MCF 10A (cell line): ENCODE results near the gene EFNA3. TPM values are rescaled to one million over a fixed set of nuclear protein-coding genes. Genes with fewer than 3 reads are reported as not detected.

Experiments
- BruUV-seq: library from RNA; stranded (reverse); fragments of 400-500 nt; replicated peaks from 2 replicates; lab custom pipeline; 2021; lab: Mats Ljungman, UMichigan
- CTCF ChIA-PET: fragments of 300-600 bp; sonication (Branson Sonifier 250); formaldehyde crosslinking; extraction: SDS; loops from one replicate; lab custom pipeline; 2021; ENCODE audit warnings: antibody characterized with exemption, inconsistent platforms; lab: Yijun Ruan, JAX
- POLR2A ChIA-PET: fragments of 300-600, 350-650 bp; sonication (Branson Sonifier 250); formaldehyde crosslinking; extraction: SDS; loops from one replicate; lab custom pipeline; 2020; ENCODE audit warnings: antibody characterized with exemption, inconsistent platforms; lab: Yijun Ruan, JAX
- DNase-seq: peaks from one replicate; pipeline ENCODE4 v3.0.0-alpha.2; 2018; ENCODE audit not compliant: unreplicated experiment
- H3K27ac Mint-ChIP-seq: one replicate; pipeline ENCODE4 v1.8.0; 2022; ENCODE audit warnings: mild to moderate bottlenecking, low read depth, mixed read lengths; ENCODE audit not compliant: unreplicated experiment
- H3K27me3 Mint-ChIP-seq: one replicate; pipeline ENCODE4 v1.8.0; 2022; ENCODE audit warnings: mixed read lengths; ENCODE audit not compliant: insufficient read depth, unreplicated experiment
- H3K36me3 Mint-ChIP-seq: one replicate; pipeline ENCODE4 v1.8.0; 2022; ENCODE audit warnings: mild to moderate bottlenecking, moderate library complexity, mixed read lengths; ENCODE audit not compliant: insufficient read depth, unreplicated experiment
- H3K4me1 Mint-ChIP-seq: one replicate; pipeline ENCODE4 v1.8.0; 2022; ENCODE audit warnings: mixed read lengths; ENCODE audit not compliant: insufficient read depth, unreplicated experiment
- H3K4me3 Mint-ChIP-seq: one replicate; pipeline ENCODE4 v1.8.0; 2022; ENCODE audit warnings: mild to moderate bottlenecking, moderate library complexity, mixed read lengths; ENCODE audit not compliant: unreplicated experiment
- H3K9me3 Mint-ChIP-seq: one replicate; pipeline ENCODE4 v1.8.0; 2022; ENCODE audit warnings: mixed read lengths; ENCODE audit not compliant: unreplicated experiment
- intact Hi-C: fragments of 100-400 bp; cut with micrococcal nuclease; formaldehyde crosslinking; loops from 2 replicates; pipeline ENCODE4 v1.14.1; 2022
- total RNA-seq: library from RNA; stranded (reverse); gene quantifications from 2 replicates; pipeline ENCODE4 v1.2.3, GENCODE V29; 2022
- TF ChIP-seq, protein P1 (sequence below): fragments of 200-600 bp; IDR thresholded peaks from one replicate; pipeline ENCODE4 v1.8.0; 2022; ENCODE audit warnings: antibody characterized with exemption, mild to moderate bottlenecking; ENCODE audit not compliant: unreplicated experiment

EFNA3 gene
- total RNA-seq, 1 experiment from 2014 or later, result 1.7 TPM

- Mint-ChIP-seq H3K4me1 (peaks cover 12% of the 10 kb centered on the region), H3K27me3 (peaks cover 17% of the 10 kb centered on the region), H3K9me3 (no peaks in the 10 kb centered on the region), H3K36me3 (peaks cover 7% of the 10 kb centered on the region), H3K27ac (no peak overlapping the region), H3K4me3 (no peak overlapping the region)
- intact Hi-C loops, result no loop called here
- DNase-seq, result no peak
- no TSS peak for BruUV-seq
- ChIA-PET CTCF (interaction anchor here (0.6 to 1.8 kb wide), 5 partner anchors 8 to 133 kb away, joined by 3 to 13 read pairs (median 8); no protein-coding TSS in a partner anchor), POLR2A (interaction anchor here (0.6 to 5.7 kb wide), 3 partner anchors 28 to 126 kb away, joined by 3 to 66 read pairs (median 3); partner anchors contain the start of genes EFNA1 and FLAD1)
- TF ChIP-seq, protein P1, sequence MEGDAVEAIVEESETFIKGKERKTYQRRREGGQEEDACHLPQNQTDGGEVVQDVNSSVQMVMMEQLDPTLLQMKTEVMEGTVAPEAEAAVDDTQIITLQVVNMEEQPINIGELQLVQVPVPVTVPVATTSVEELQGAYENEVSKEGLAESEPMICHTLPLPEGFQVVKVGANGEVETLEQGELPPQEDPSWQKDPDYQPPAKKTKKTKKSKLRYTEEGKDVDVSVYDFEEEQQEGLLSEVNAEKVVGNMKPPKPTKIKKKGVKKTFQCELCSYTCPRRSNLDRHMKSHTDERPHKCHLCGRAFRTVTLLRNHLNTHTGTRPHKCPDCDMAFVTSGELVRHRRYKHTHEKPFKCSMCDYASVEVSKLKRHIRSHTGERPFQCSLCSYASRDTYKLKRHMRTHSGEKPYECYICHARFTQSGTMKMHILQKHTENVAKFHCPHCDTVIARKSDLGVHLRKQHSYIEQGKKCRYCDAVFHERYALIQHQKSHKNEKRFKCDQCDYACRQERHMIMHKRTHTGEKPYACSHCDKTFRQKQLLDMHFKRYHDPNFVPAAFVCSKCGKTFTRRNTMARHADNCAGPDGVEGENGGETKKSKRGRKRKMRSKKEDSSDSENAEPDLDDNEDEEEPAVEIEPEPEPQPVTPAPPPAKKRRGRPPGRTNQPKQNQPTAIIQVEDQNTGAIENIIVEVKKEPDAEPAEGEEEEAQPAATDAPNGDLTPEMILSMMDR, result no peak
Measured at GRCh38 chr1:155099331-155099730, 20.7 kb downstream of the EFNA3 start.

DNA sequence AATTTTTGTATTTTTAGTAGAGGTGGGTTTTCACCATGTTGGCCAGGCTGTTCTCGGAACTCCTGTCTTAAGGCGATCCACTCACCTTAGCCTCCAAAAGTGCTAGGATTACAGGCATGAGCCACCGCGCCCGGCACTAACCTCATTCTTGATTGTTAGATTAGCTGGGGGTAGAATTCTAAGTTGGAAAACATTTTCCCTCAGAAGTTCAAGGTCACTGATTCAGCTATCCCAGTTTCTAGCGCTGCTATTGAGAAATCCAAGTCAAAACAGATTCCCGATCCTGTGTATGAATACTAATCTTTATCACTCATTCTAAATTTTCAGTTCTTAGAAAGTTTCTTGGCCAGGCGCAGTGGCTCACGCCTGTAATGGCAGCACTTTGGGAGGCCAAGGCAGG lies 24.7 kb downstream of the EFNA3 start:
- no TSS peak for BruUV-seq
- TF ChIP-seq, protein P1, result no peak
- Mint-ChIP-seq H3K4me1 (peaks cover 12% of the 10 kb centered on the region), H3K4me3 (no peak overlapping the region), H3K27ac (no peak overlapping the region), H3K27me3 (no peaks in the 10 kb centered on the region), H3K9me3 (no peaks in the 10 kb centered on the region), H3K36me3 (peaks cover 7% of the 10 kb centered on the region)
- intact Hi-C loops, result no loop called here
- ChIA-PET CTCF (interaction anchor here (0.6 to 5.6 kb wide), 4 partner anchors 13 to 177 kb away, joined by 3 to 51 read pairs (median 6); partner anchors contain the start of gene KRTCAP2), POLR2A (interaction anchor here (0.7 to 4.2 kb wide), 4 partner anchors 21 to 32 kb away, joined by 4 to 29 read pairs (median 7); partner anchors contain the start of gene SLC50A1)
- DNase-seq, result no peak

DNA sequence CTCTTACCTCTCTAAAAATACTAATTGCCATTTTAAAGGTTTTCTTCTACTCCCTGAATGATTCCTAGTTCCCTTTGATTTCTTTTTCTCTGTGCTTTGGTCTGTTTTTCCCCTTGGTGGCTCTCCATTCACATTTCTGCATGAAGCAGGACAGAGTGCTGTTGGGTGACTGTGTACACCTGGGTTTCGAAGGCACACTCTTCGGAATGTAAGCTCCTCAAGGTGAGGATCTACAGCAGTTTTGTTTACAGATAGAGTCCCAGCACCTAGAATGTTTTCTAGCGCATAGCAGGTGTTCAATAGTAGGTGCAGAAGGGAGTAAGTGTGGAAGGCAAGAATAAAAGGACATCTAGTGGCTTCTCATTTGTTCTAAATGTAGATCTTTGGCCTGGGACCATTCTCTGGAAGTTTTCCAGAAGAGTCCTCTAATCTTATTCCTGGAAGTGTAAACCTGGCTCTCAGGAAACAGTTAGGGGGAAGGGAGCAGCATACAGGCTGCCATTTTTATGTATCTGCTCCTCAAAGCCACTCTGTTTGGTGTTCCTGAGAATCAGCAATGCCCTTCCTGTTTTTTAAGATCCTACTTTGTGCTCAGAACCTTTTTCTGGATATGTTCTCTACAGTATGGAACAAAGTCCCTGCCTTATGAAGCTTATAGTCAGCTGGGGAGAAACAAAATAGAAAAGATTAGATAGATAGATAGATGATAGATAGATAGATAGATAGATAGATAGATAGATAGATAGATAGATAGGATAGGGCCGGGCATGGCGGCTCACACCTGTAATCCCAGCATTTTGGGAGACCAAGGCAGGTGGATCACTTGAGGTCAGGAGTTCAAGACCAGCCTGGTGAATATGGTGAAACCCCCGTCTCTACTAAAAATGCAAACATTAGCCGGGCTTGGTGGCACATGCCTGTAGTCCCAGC lies 26.2 kb downstream of the EFNA3 start:
- ChIA-PET CTCF (interaction anchor here (0.8 to 5.6 kb wide), 6 partner anchors 11 to 68 kb away, joined by 3 to 51 read pairs (median 5); partner anchors contain the start of gene KRTCAP2), POLR2A (interaction anchor here (0.7 to 4.2 kb wide), 2 partner anchors 19 to 65 kb away, joined by 4 to 29 read pairs; no protein-coding TSS in a partner anchor)
- DNase-seq, result no peak
- Mint-ChIP-seq H3K36me3 (peaks cover 7% of the 10 kb centered on the region), H3K27ac (no peak overlapping the region), H3K4me1 (peaks cover 18% of the 10 kb centered on the region), H3K9me3 (no peaks in the 10 kb centered on the region), H3K4me3 (no peak overlapping the region), H3K27me3 (no peaks in the 10 kb centered on the region)
- TF ChIP-seq, protein P1, result no peak
- no TSS peak for BruUV-seq
- intact Hi-C loops, result no loop called here

DNA sequence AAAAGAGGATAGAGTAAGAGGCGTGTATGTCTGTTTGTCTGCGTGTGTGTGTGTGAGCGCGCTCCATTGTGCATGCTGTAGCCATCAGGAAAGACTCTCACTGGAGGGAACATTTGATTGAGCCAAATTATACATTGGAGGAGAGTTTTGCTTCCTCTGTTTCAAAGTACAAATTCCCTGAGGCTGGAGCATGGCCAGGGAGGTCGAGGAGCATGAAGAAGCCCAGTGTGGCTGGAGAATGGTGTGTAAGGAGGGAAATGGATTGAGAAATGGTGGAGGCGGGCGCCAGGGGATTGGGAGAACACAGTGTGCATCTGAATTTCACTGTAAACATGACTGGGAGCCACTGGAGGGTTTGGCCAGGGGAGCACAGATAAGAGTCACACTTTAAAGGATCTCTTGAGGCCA lies 27.0 kb downstream of the EFNA3 start:
- Mint-ChIP-seq H3K4me3 (no peak overlapping the region), H3K4me1 (peaks cover 18% of the 10 kb centered on the region), H3K36me3 (peaks cover 7% of the 10 kb centered on the region), H3K9me3 (no peaks in the 10 kb centered on the region), H3K27ac (peak overlapping the region; percentile 4), H3K27me3 (no peaks in the 10 kb centered on the region)
- TF ChIP-seq, protein P1, result no peak
- DNase-seq, result peak; percentile 26
- POLR2A ChIA-PET, result interaction anchor here (1.5 to 4.2 kb wide), 2 partner anchors 19 to 29 kb away, joined by 5 to 29 read pairs; no protein-coding TSS in a partner anchor
- intact Hi-C loops, result no loop called here
- CTCF ChIA-PET, result interaction anchor here (0.6 to 5.6 kb wide), 6 partner anchors 10 to 426 kb away, joined by 4 to 51 read pairs (median 6); partner anchors contain the start of gene KRTCAP2
- BruUV-seq, result no TSS peak
